ENCODE measurements around the gene FCGR3A.
"Not testable (repeated sequence)": the region's sequence is repeated elsewhere in the genome, so short reads cannot be mapped to it uniquely, and the experiment has no call there.

FCGR3A gene

DNA sequence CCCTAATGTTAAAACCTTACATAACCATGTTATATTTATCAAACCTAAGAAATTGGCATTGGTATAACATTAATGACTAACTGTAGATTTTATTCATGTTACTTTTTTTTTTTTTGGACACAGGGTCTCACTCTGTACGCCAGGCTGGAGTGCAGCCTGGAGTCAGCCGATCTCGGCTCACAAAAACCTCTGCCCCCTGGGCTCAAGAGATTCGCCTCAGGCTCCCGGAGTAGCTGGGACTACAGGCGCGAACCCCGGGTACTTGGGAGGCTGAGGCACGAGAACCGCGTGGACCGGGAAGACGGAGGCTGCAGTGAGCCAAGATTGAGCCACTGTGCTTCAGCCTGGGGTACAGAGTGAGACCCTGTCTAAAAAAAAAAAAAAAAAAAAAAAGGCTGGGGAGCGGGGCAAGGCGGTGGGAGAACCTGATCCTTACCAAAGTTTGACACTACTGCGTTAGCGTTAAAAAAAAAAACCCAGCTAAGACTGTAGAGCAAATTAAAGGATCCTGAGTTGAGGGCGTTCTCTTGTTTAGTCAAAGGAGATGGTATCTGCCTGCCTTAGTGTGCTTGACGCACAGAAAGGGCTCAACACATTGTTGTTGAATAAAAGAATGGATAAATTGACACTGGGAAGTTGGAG lies 20.0 kb downstream of the FCGR3A start:
- DNase-seq = not testable (repeated sequence)

GRCh38 chr1:161528550-161528949 lies 21.1 kb downstream of the FCGR3A start:
- not testable (repeated sequence) for DNase-seq

DNA sequence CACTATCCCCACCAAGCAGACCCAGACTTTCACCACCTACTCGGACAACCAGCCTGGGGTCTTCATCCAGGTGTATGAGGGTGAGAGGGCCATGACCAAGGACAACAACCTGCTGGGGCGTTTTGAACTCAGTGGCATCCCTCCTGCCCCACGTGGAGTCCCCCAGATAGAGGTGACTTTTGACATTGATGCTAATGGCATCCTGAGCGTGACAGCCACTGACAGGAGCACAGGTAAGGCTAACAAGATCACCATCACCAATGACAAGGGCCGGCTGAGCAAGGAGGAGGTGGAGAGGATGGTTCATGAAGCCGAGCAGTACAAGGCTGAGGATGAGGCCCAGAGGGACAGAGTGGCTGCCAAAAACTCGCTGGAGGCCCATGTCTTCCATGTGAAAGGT lies 23.7 kb downstream of the FCGR3A start:
- not testable (repeated sequence) for DNase-seq

GRCh38 chr1:161525321-161525720 lies 24.3 kb downstream of the FCGR3A start:
- not testable (repeated sequence) for DNase-seq

- not testable (repeated sequence) for DNase-seq
These were observed 24.8 kb downstream of the FCGR3A start for GRCh38 chr1:161524742-161525291.

DNA sequence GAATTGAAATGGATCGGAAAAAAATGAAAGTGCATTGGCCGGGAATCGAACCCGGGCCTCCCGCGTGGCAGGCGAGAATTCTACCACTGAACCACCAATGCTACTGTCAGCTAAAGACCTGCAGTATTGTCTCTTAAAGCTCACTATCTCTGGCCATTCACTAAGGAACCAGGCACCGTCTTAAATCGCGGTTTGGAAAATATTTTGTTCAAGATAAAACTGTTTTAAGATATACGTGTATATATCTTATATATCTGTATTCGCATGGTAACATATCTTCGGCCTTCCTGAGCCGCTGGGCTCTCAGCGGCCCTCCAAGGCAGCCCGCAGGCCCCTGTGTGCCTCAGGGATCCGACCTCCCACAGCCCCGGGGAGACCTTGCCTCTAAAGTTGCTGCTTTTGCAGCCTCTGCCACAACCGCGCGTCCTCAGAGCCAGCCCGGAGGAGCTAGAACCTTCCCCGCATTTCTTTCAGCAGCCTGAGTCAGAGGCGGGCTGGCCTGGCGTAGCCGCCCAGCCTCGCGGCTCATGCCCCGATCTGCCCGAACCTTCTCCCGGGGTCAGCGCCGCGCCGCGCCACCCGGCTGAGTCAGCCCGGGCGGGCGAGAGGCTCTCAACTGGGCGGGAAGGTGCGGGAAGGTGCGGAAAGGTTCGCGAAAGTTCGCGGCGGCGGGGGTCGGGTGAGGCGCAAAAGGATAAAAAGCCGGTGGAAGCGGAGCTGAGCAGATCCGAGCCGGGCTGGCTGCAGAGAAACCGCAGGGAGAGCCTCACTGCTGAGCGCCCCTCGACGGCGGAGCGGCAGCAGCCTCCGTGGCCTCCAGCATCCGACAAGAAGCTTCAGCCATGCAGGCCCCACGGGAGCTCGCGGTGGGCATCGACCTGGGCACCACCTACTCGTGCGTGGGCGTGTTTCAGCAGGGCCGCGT lies 25.5 kb downstream of the FCGR3A start, which contains the start of gene HSPA6:
HSPA6 (plus strand) TSS at position 724 of the 925 bp plus-strand sequence; CDS start at position 843, 119 bp downstream.
- peak; percentile 72 to 75 for DNase-seq

GRCh38 chr1:161523041-161523816 lies 26.4 kb downstream of the FCGR3A start:
- DNase-seq = not testable (repeated sequence)

DNA sequence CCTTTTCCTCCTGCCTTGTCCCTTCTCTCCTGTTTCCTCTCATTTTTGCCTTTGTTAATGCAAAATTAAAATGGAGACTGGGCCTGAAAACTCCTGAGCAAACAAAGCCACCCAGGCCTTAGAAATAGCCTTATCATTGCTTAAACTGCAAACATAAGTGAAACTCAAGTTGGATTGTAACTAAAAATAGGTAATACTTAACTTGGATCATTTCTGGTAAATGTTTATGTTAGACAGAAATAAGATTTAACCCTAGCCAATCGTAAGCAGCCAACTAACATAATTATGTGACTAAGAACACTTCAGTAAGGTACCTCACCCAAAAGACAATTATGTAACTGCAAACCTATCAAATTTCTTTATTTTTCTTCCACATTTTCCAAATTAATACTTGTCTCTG lies 35.7 kb downstream of the FCGR3A start:
- not testable (repeated sequence) for DNase-seq

GRCh38 chr1:161513448-161513780 lies 36.2 kb downstream of the FCGR3A start:
- DNase-seq = not testable (repeated sequence)

GRCh38 chr1:161512636-161513447 lies 36.8 kb downstream of the FCGR3A start:
- not testable (repeated sequence) for DNase-seq

DNA sequence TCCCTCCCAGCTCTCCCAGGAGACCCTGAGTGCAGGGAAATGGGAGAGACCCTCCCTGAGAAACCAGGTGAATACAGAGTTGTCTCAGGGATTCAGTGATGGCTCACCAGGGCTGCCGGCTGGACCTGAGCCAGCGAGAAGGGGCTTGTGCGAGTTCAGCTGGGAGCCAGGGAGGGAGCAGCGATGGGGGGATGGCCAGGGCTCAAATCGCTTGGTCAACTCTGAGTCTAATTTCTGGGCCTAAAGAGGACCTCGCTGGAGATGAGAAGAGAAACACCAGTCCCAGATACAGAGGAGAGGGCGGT lies 37.9 kb downstream of the FCGR3A start:
- DNase-seq = no peak

- no peak for DNase-seq
These were observed 38.4 kb downstream of the FCGR3A start for GRCh38 chr1:161511018-161511755.

DNA sequence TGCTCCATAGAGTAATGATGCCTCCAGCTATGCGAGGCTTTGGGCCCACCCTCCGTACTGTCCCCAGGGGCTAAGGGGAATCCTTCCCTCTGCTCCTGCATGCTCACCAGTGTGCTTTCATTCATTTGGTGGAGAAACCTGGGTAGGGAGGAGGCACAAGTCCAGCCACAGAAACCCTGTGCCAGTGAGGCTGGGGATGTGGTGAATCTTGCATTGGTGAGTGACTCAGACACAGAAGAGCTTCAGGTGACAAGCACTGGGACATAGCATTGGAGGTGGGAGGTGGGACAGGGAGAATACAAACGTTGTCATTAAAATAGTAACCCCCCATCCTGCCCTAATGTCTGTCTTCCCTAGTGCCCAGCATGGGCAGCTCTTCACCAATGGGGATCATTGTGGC lies 39.1 kb downstream of the FCGR3A start:
- DNase-seq = no peak

GRCh38 chr1:161506336-161507223 lies 43.0 kb downstream of the FCGR3A start:
- no peak for DNase-seq

DNA sequence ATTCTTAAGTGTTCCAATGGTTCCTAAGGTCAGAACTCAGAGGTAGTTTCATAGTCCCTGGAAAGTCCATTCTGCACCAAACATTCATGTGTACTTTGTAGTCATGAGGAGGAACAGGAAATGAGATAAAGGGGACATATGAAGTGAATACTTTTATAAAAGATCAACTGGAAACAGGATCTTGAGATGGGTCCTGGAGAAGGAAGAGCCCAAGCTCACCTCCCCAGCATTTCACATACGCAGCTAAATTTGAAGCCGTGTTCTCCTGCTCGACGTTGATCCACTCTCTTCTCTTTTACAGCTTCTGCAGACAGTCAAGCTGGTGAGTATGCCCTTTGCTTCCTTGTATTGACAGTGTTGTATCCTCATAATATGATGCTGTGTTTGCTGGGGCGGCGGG lies 43.9 kb downstream of the FCGR3A start:
- DNase-seq = no peak

GRCh38 chr1:161503394-161503748 lies 46.2 kb downstream of the FCGR3A start:
- DNase-seq = no peak

GRCh38 chr1:161502641-161503393 lies 46.8 kb downstream of the FCGR3A start:
- no peak for DNase-seq

DNA sequence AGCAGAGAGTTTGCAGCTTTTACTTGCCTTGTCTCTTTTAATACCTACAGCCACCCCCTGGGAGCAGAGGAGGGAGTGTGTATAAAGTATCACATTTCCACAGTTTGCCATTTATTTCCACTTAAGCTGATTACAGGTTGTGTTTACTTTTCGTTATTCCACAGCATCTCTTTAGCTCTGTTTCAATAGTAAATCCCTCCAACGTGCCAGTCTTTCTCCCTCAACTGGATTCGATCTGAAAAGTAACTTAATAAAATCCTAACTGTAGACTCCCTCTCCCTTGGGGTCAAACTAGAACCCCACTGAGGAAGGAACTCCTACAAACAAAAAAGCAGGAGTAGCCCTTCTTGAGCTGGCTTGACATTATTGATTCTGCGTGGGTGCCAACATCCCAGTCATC lies 47.4 kb downstream of the FCGR3A start:
- no peak for DNase-seq

GRCh38 chr1:161501234-161501633 lies 48.4 kb downstream of the FCGR3A start:
- no peak for DNase-seq

Data from stimulated activated CD4-positive, alpha-beta T cell treated with anti-CD3 and anti-CD28 coated beads, Interleukin-4, amount 100 ng/mL, for 4 hours (primary cell).